WTC11 (cell line): ENCODE measurements around the gene ZNF813. TPM values are rescaled to one million over a fixed set of nuclear protein-coding genes. Genes with fewer than 3 reads are reported as not detected.

ENCODE experiments used
- ATAC-seq: fragments of 200-7000 bp; cut with Tn5 transposase; 2 replicates; pipeline ENCODE4 v1.10.0; 2021; ENCODE audit warnings: mild to moderate bottlenecking, moderate library complexity
- CTCF ChIA-PET: fragments of 300-600 bp; sonication (Branson Sonifier 250); formaldehyde crosslinking; loops from one replicate; lab custom pipeline; 2021; ENCODE audit warnings: antibody characterized with exemption; lab: Charles Lee
- POLR2A ChIA-PET: fragments of 350-600 bp; sonication (Branson Sonifier 250); formaldehyde crosslinking; loops from one replicate; lab custom pipeline; 2021; ENCODE audit warnings: antibody characterized with exemption; lab: Charles Lee
- DNase-seq: peaks from one replicate; pipeline ENCODE4 v3.0.0; 2021; ENCODE audit warnings: low spot score
- H3K27ac Mint-ChIP-seq: 2 replicates; pipeline ENCODE4 v1.8.0; 2021; ENCODE audit warnings: mixed read lengths
- H3K27me3 Mint-ChIP-seq: 2 replicates; pipeline ENCODE4 v1.8.0; 2021; ENCODE audit warnings: low read depth, mild to moderate bottlenecking, moderate library complexity, mixed read lengths
- H3K36me3 Mint-ChIP-seq: 2 replicates; pipeline ENCODE4 v1.8.0; 2021; ENCODE audit warnings: mixed read lengths
- H3K4me1 Mint-ChIP-seq: 2 replicates; pipeline ENCODE4 v1.8.0; 2022; ENCODE audit warnings: mixed read lengths
- H3K4me3 Mint-ChIP-seq: 2 replicates; pipeline ENCODE4 v1.8.0; 2021; ENCODE audit warnings: mild to moderate bottlenecking, moderate library complexity, mixed read lengths
- H3K9me3 Mint-ChIP-seq: 2 replicates; pipeline ENCODE4 v1.8.0; 2021; ENCODE audit warnings: mixed read lengths
- AR ChIP-seq: fragments of 250-450 bp; sonication (Bioruptor Pico); IDR thresholded peaks from 2 replicates; pipeline ENCODE4 v1.9.0; 2021; ENCODE audit warnings: mild to moderate bottlenecking
- ATF2 ChIP-seq: sonication (generic); formaldehyde crosslinking; IDR thresholded peaks from 2 replicates; pipeline ENCODE4 v1.8.1; 2022; ENCODE audit warnings: low read depth, missing genetic modification reagents, borderline replicate concordance
- E2F4 ChIP-seq: sonication (generic); formaldehyde crosslinking; IDR thresholded peaks from 2 replicates; pipeline ENCODE4 v1.8.1; 2022; ENCODE audit warnings: low read depth, mild to moderate bottlenecking, moderate library complexity, missing genetic modification reagents, borderline replicate concordance
- ELF4 ChIP-seq: sonication (generic); formaldehyde crosslinking; IDR thresholded peaks from 2 replicates; pipeline ENCODE4 v1.8.1; 2022; ENCODE audit warnings: low read depth, mild to moderate bottlenecking, moderate library complexity, missing genetic modification reagents
- ESRRA ChIP-seq: sonication (generic); formaldehyde crosslinking; IDR thresholded peaks from 2 replicates; pipeline ENCODE4 v1.8.1; 2022; ENCODE audit warnings: mild to moderate bottlenecking, missing genetic modification reagents, borderline replicate concordance
- FOXJ3 ChIP-seq: sonication (generic); formaldehyde crosslinking; IDR thresholded peaks from 2 replicates; pipeline ENCODE4 v1.9.0; 2021; ENCODE audit warnings: missing genetic modification reagents, mild to moderate bottlenecking, borderline replicate concordance
- GTF2I ChIP-seq: fragments of 250-450 bp; sonication (Bioruptor Pico); conservative IDR thresholded peaks from 2 replicates; pipeline ENCODE4 v1.4.0; 2021; ENCODE audit warnings: mild to moderate bottlenecking
- HMGA2 ChIP-seq: fragments of 250-450 bp; sonication (Bioruptor Pico); IDR thresholded peaks from 2 replicates; pipeline ENCODE4 v1.4.0; 2021; ENCODE audit warnings: mild to moderate bottlenecking, moderate library complexity
- IRF2 ChIP-seq: sonication (generic); formaldehyde crosslinking; IDR thresholded peaks from 2 replicates; pipeline ENCODE4 v1.8.0; 2022; ENCODE audit warnings: low read depth, missing genetic modification reagents, borderline replicate concordance
- KAT7 ChIP-seq: sonication (generic); formaldehyde crosslinking; IDR thresholded peaks from 2 replicates; pipeline ENCODE4 v1.8.1; 2023; ENCODE audit warnings: missing genetic modification reagents, mild to moderate bottlenecking, borderline replicate concordance
- MLX ChIP-seq: sonication (generic); formaldehyde crosslinking; IDR thresholded peaks from 2 replicates; pipeline ENCODE4 v1.8.1; 2023; ENCODE audit warnings: mild to moderate bottlenecking, missing genetic modification reagents, moderate library complexity
- NFYB ChIP-seq: sonication (generic); formaldehyde crosslinking; conservative IDR thresholded peaks from 2 replicates; pipeline ENCODE4 v1.8.0; 2022; ENCODE audit warnings: low read depth, missing genetic modification reagents
- OVOL2 ChIP-seq: fragments of 250-450 bp; sonication (Bioruptor Pico); IDR thresholded peaks from 2 replicates; pipeline ENCODE4 v1.9.0; 2021; ENCODE audit warnings: mild to moderate bottlenecking, borderline replicate concordance
- PRDM15 ChIP-seq: sonication (generic); formaldehyde crosslinking; IDR thresholded peaks from 2 replicates; pipeline ENCODE4 v1.8.0; 2022; ENCODE audit warnings: missing genetic modification reagents
- RELA ChIP-seq: sonication (generic); formaldehyde crosslinking; IDR thresholded peaks from 2 replicates; pipeline ENCODE4 v1.8.1; 2022; ENCODE audit warnings: missing genetic modification reagents, mild to moderate bottlenecking, borderline replicate concordance
- SMAD3 ChIP-seq: sonication (generic); formaldehyde crosslinking; IDR thresholded peaks from 2 replicates; pipeline ENCODE4 v1.8.0; 2022; ENCODE audit warnings: missing genetic modification reagents, mild to moderate bottlenecking, borderline replicate concordance
- ZNF138 ChIP-seq: sonication (generic); formaldehyde crosslinking; conservative IDR thresholded peaks from 2 replicates; pipeline ENCODE4 v1.8.1; 2022; ENCODE audit warnings: mild to moderate bottlenecking, moderate library complexity, missing genetic modification reagents
- ZNF512 ChIP-seq: sonication (generic); formaldehyde crosslinking; IDR thresholded peaks from 2 replicates; pipeline ENCODE4 v1.8.1; 2022; ENCODE audit warnings: missing genetic modification reagents, borderline replicate concordance
- ZSCAN18 ChIP-seq: fragments of 250-450 bp; sonication (Bioruptor Pico); IDR thresholded peaks from 2 replicates; pipeline ENCODE4 v2.1.2; 2022; ENCODE audit warnings: mild to moderate bottlenecking, moderate library complexity
- total RNA-seq: library from RNA; stranded (reverse); gene quantifications from 3 replicates; pipeline ENCODE4 v1.2.3, GENCODE V29; 2021

Gene ZNF813
- total RNA-seq, 1 experiment from 2014 or later: 17.5 TPM

GRCh38 chr19:53485046-53486004 is 17.8 kb downstream of the ZNF813 start (continued):
- TF ChIP-seq AR (CRISPR knock-in tag) (no peak), HMGA2 (CRISPR knock-in tag) (no peak), ELF4 (CRISPR knock-in tag) (no peak), MLX (CRISPR knock-in tag) (no peak), ZNF138 (CRISPR knock-in tag) (no peak), SMAD3 (CRISPR knock-in tag) (no peak), KAT7 (no peak), IRF2 (CRISPR knock-in tag) (no peak), PRDM15 (CRISPR knock-in tag) (no peak), ESRRA (no peak), ZSCAN18 (CRISPR knock-in tag) (no peak)

GRCh38 chr19:53492153-53492552 is 24.6 kb downstream of the ZNF813 start:
- ATAC-seq (no peak), DNase-seq (no peak)
- Mint-ChIP-seq H3K36me3 (peaks cover 62% of the 10 kb centered on the region), H3K27me3 (no peaks in the 10 kb centered on the region), H3K27ac (no peak overlapping the region), H3K4me3 (no peak overlapping the region), H3K9me3 (peaks cover 38% of the 10 kb centered on the region), H3K4me1 (peaks cover under 1% of the 10 kb centered on the region; the same call in 1 of the 2 replicates)
- POLR2A ChIA-PET: no interaction called here
- CTCF ChIA-PET: no interaction called here
- TF ChIP-seq E2F4 (CRISPR knock-in tag) (no peak), OVOL2 (CRISPR knock-in tag) (no peak), GTF2I (CRISPR knock-in tag) (no peak), FOXJ3 (no peak), ATF2 (CRISPR knock-in tag) (no peak), RELA (CRISPR knock-in tag) (no peak), ZNF512 (CRISPR knock-in tag) (no peak), NFYB (CRISPR knock-in tag) (no peak), HMGA2 (CRISPR knock-in tag) (no peak)
